Stomach (tissue), 4 donors: Measurements from ENCODE around the gene SF3B1.

Experiments used
- POLR2AphosphoS5 ChIP-seq, 3 donors: sonication (generic); formaldehyde crosslinking; IDR thresholded peaks; one replicate each; pipeline ENCODE4 v1.6.1; 2016; ENCODE audit warnings: antibody characterized with exemption in 3 of 3
- TF ChIP-seq, protein P1 (sequence below), 7 experiments: fragments of 450-650 bp in 4 of 7; fragments of 200-600 bp in 3 of 7; sonication (generic) in 3 of 7; IDR thresholded peaks; one replicate each; pipeline ENCODE4 v1.5.1; 2016 to 2019; ENCODE audit warnings: antibody characterized with exemption in 7 of 7, control low read depth in 2 of 7, mild to moderate bottlenecking in 1 of 7

DNA sequence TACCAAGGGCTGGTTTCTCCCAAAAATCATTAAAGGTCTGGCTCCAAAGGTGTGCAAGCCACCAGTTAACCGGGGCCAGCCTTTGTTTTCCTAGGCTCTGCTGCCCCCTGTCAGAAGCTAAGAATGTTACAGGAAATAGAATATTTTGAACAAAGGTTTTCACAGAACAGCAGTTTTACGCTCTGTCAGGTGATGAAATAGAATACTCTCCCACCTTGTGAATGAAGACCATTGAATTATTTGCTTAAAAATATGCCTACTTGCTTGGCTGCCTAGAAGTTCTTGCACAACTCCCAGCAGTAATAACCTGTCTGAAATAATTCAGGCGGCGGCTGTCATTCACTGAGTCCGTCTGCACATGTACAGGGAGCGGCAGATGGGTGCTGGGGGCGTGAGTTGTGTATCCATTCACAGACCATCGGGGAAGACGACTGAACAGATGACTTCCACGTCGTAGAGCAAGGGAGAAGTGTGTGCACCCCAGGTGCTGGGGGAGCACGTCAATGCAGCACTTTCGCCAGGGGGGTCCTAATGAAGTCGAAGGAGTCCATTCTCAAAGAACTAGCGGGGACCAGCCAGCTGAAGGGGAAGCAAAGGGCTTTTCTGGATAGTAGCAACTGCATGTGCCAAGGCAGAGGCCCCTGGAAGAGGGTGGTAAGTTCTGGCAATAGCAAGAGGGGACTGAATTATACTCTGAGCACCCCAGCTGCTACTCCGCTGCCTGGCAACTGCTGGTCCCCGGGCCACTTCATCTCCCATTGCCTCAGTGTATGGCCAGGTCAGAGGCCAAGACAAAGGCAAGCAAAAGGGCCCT, 56.1 kb downstream of the SF3B1 start:
- no peak for TF ChIP-seq POLR2AphosphoS5 (IDR thresholded peaks at IDR 0.05)
- TF ChIP-seq, protein P1, sequence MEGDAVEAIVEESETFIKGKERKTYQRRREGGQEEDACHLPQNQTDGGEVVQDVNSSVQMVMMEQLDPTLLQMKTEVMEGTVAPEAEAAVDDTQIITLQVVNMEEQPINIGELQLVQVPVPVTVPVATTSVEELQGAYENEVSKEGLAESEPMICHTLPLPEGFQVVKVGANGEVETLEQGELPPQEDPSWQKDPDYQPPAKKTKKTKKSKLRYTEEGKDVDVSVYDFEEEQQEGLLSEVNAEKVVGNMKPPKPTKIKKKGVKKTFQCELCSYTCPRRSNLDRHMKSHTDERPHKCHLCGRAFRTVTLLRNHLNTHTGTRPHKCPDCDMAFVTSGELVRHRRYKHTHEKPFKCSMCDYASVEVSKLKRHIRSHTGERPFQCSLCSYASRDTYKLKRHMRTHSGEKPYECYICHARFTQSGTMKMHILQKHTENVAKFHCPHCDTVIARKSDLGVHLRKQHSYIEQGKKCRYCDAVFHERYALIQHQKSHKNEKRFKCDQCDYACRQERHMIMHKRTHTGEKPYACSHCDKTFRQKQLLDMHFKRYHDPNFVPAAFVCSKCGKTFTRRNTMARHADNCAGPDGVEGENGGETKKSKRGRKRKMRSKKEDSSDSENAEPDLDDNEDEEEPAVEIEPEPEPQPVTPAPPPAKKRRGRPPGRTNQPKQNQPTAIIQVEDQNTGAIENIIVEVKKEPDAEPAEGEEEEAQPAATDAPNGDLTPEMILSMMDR (IDR thresholded peaks at IDR 0.05), result peak in 5 of 7 experiments; percentile 47 to 80 (median 69)
